ENCODE results near the gene BDNF. TPM values are rescaled to one million over a fixed set of nuclear protein-coding genes. Genes with fewer than 3 reads are reported as not detected.
A peak's percentile ranks its signal among the peaks of the same experiment; 100 is the strongest.

BDNF gene
- total and polyA plus RNA-seq, 2 donors (not counting 1 experiment from before 2014, with no cell fraction given), result 11.2 to 16.7 TPM

DNA sequence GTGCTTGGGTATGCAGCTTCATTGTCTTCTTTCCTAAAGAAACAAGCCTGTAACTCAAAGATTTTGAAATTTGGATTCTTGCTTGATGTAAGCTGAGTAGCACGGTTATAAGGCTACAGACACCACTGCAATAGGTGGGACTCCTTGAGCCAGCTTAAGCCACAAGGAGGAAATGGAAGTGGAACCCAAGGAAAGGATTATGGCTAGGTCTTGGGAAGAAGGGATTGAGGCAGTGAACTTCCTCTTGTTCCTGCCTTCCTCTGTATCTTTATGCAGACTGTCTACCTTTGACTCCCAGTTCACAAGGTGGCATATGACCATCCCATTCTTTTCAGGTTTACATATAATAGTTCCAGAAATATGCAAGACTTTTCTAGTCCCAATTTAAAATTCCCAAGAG, 72.3 kb downstream of the BDNF start:
- Histone ChIP-seq H3K79me2 (ENCODE audit: control insufficient read depth, insufficient read depth, low read length) (no peaks in the 10 kb centered on the region), H3K4me3 (replicated peaks in 1 of 4; ENCODE audit: control extremely low read depth in 1 of 4, insufficient read depth in 1 of 4, low read depth in 3 of 4, low read length in 4 of 4) (no peak overlapping the region), H4K20me1 (ENCODE audit: control insufficient read depth, extremely low read depth, insufficient read depth, low read length) (no peaks in the 10 kb centered on the region), H3K27me3 (ENCODE audit: control insufficient read depth, insufficient read depth, low read length) (no peaks in the 10 kb centered on the region), H3K36me3 (ENCODE audit: control insufficient read depth, insufficient read depth, low read length) (no peaks in the 10 kb centered on the region), H3K27ac (ENCODE audit: insufficient read depth, low read length) (no peak overlapping the region), H3K4me1 (ENCODE audit: control insufficient read depth, extremely low read depth, insufficient read depth, low read length) (no peaks in the 10 kb centered on the region), H3K9me3 (ENCODE audit: control insufficient read depth, insufficient read depth, low read depth, low read length) (no peaks in the 10 kb centered on the region), H2AFZ (ENCODE audit: low read length) (no peak overlapping the region), H3K9ac (ENCODE audit: insufficient read depth, low read length) (no peak overlapping the region), H3K4me2 (ENCODE audit: extremely low read depth, insufficient read depth, low read length) (no peak overlapping the region)
- TF ChIP-seq EZH2 (IDR thresholded peaks at IDR 0.05; ENCODE audit: low read length, missing control alignments), result no peak
- no peak for DNase-seq (ENCODE audit: low read depth in 2 of 2)

- H3K27me3 ChIP-seq (ENCODE audit: control insufficient read depth, insufficient read depth, low read length), result no peaks in the 10 kb centered on the region
- no peaks in the 10 kb centered on the region for H3K36me3 ChIP-seq (ENCODE audit: control insufficient read depth, insufficient read depth, low read length)
- H3K4me1 ChIP-seq (ENCODE audit: control insufficient read depth, extremely low read depth, insufficient read depth, low read length), result no peaks in the 10 kb centered on the region
- no peak for DNase-seq (ENCODE audit: low read depth in 2 of 2)
- no peaks in the 10 kb centered on the region for H3K79me2 ChIP-seq (ENCODE audit: control insufficient read depth, insufficient read depth, low read length)
- no peak overlapping the region for H2AFZ ChIP-seq (ENCODE audit: low read length)
- H3K9me3 ChIP-seq (ENCODE audit: control insufficient read depth, insufficient read depth, low read depth, low read length), result no peaks in the 10 kb centered on the region
- H3K27ac ChIP-seq (ENCODE audit: insufficient read depth, low read length), result no peak overlapping the region
- no peak overlapping the region for H3K4me2 ChIP-seq (ENCODE audit: extremely low read depth, insufficient read depth, low read length)
- no peak overlapping the region for H3K4me3 ChIP-seq (replicated peaks in 1 of 4; ENCODE audit: control extremely low read depth in 1 of 4, insufficient read depth in 1 of 4, low read depth in 3 of 4, low read length in 4 of 4)
- no peaks in the 10 kb centered on the region for H4K20me1 ChIP-seq (ENCODE audit: control insufficient read depth, extremely low read depth, insufficient read depth, low read length)
- no peak overlapping the region for H3K9ac ChIP-seq (ENCODE audit: insufficient read depth, low read length)
- TF ChIP-seq EZH2 (IDR thresholded peaks at IDR 0.05; ENCODE audit: low read length, missing control alignments), result no peak
- TF ChIP-seq, protein P1, sequence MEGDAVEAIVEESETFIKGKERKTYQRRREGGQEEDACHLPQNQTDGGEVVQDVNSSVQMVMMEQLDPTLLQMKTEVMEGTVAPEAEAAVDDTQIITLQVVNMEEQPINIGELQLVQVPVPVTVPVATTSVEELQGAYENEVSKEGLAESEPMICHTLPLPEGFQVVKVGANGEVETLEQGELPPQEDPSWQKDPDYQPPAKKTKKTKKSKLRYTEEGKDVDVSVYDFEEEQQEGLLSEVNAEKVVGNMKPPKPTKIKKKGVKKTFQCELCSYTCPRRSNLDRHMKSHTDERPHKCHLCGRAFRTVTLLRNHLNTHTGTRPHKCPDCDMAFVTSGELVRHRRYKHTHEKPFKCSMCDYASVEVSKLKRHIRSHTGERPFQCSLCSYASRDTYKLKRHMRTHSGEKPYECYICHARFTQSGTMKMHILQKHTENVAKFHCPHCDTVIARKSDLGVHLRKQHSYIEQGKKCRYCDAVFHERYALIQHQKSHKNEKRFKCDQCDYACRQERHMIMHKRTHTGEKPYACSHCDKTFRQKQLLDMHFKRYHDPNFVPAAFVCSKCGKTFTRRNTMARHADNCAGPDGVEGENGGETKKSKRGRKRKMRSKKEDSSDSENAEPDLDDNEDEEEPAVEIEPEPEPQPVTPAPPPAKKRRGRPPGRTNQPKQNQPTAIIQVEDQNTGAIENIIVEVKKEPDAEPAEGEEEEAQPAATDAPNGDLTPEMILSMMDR (conservative IDR thresholded peaks at IDR 0.05 in 1 of 2, IDR thresholded peaks at IDR 0.05 in 1 of 2; ENCODE audit: low read depth in 1 of 2, low read length in 2 of 2), result no peak
These were observed 73.2 kb downstream of the BDNF start for GRCh38 chr11:27626938-27627586.

- no peaks in the 10 kb centered on the region for H4K20me1 ChIP-seq (ENCODE audit: control insufficient read depth, extremely low read depth, insufficient read depth, low read length)
- no peaks in the 10 kb centered on the region for H3K36me3 ChIP-seq (ENCODE audit: control insufficient read depth, insufficient read depth, low read length)
- H3K4me3 ChIP-seq (replicated peaks in 1 of 4; ENCODE audit: control extremely low read depth in 1 of 4, insufficient read depth in 1 of 4, low read depth in 3 of 4, low read length in 4 of 4), result no peak overlapping the region
- H3K4me1 ChIP-seq (ENCODE audit: control insufficient read depth, extremely low read depth, insufficient read depth, low read length), result no peaks in the 10 kb centered on the region
- no peaks in the 10 kb centered on the region for H3K79me2 ChIP-seq (ENCODE audit: control insufficient read depth, insufficient read depth, low read length)
- H3K27me3 ChIP-seq (ENCODE audit: control insufficient read depth, insufficient read depth, low read length), result no peaks in the 10 kb centered on the region
- H3K9ac ChIP-seq (ENCODE audit: insufficient read depth, low read length), result no peak overlapping the region
- peak in 1 of 2 donors; percentile 51 for DNase-seq (ENCODE audit: low read depth in 2 of 2)
- no peak overlapping the region for H3K27ac ChIP-seq (ENCODE audit: insufficient read depth, low read length)
- H3K4me2 ChIP-seq (ENCODE audit: extremely low read depth, insufficient read depth, low read length), result no peak overlapping the region
- no peaks in the 10 kb centered on the region for H3K9me3 ChIP-seq (ENCODE audit: control insufficient read depth, insufficient read depth, low read depth, low read length)
- H2AFZ ChIP-seq (ENCODE audit: low read length), result no peak overlapping the region
- TF ChIP-seq EZH2 (IDR thresholded peaks at IDR 0.05; ENCODE audit: low read length, missing control alignments), result no peak
- TF ChIP-seq, protein P1 (conservative IDR thresholded peaks at IDR 0.05 in 1 of 2, IDR thresholded peaks at IDR 0.05 in 1 of 2; ENCODE audit: low read depth in 1 of 2, low read length in 2 of 2), result no peak
These were observed 73.9 kb downstream of the BDNF start for GRCh38 chr11:27626269-27626937.
